HepG2 (cell line): ENCODE data around the gene CEP76. TPM values are rescaled to one million over a fixed set of nuclear protein-coding genes. Genes with fewer than 3 reads are reported as not detected.

Source experiments
- ATAC-seq: fragments of 200-7000 bp; cut with Tn5 transposase; 3 replicates; pipeline ENCODE4 v1.9.1; 2020; ENCODE audit warnings: mild to moderate bottlenecking, moderate library complexity
- BruUV-seq: library from RNA; stranded (reverse); fragments of 400-500 nt; replicated peaks from 2 replicates; lab custom pipeline; 2021; lab: Mats Ljungman, UMichigan
- CTCF ChIA-PET: fragments of 300-600 bp; formaldehyde crosslinking; extraction: SDS; loops from one replicate; lab custom pipeline; 2021; ENCODE audit warnings: low total read pairs, inconsistent platforms, low intra/inter-chr PET ratio; lab: Yijun Ruan, JAX
- POLR2A ChIA-PET: fragments of 350-600 bp; sonication (Branson Sonifier 250); formaldehyde crosslinking; loops from one replicate; lab custom pipeline; 2020; ENCODE audit warnings: antibody characterized with exemption, inconsistent platforms; lab: Yijun Ruan, JAX
- DNase-seq: peaks from one replicate; pipeline ENCODE4 v3.0.0-alpha.2; 2015; ENCODE audit warnings: low spot score
- FAIRE-seq: peaks from 3 replicates; lab custom pipeline; 2011; peaks lifted over from hg19 to GRCh38; lab: Jason Lieb, UNC
- H2AFZ ChIP-seq: one replicate; pipeline ENCODE4 v1.6.1; 2011; ENCODE audit warnings: low read length, inconsistent platforms
- H3K27ac ChIP-seq: fragments of 300-600 bp; 3 replicates; pipeline ENCODE4 v1.8.0; 2011; ENCODE audit warnings: mixed run types, mild to moderate bottlenecking, mixed read lengths, low read length, inconsistent platforms; ENCODE audit not compliant: insufficient read depth; ENCODE audit errors: extremely low read length
- H3K27me3 ChIP-seq, 2 experiments: fragments of 200-600 bp in 1 of 2; 2 replicates in 1 of 2; 3 replicates in 1 of 2; pipeline versions ENCODE4 v1.6.0 to v1.8.0; 2011; ENCODE audit warnings: low read length in 2 of 2, mild to moderate bottlenecking in 2 of 2, moderate library complexity in 2 of 2, inconsistent platforms in 1 of 2; ENCODE audit not compliant: insufficient read depth in 2 of 2, control insufficient read depth in 1 of 2
- H3K36me3 ChIP-seq, 2 experiments: fragments of 200-600 bp in 1 of 2; replicated peaks in 1 of 2; 2 replicates in 1 of 2; 3 replicates in 1 of 2; pipeline versions ENCODE4 v1.5.1 to v1.8.0; 2011; ENCODE audit warnings: low read length in 2 of 2, inconsistent platforms in 1 of 2; ENCODE audit not compliant: insufficient read depth in 2 of 2, control insufficient read depth in 1 of 2
- H3K4me1 ChIP-seq: 2 replicates; pipeline ENCODE4 v1.5.1; 2012; ENCODE audit warnings: low read length, inconsistent platforms; ENCODE audit not compliant: insufficient read depth
- H3K4me2 ChIP-seq: 2 replicates; pipeline ENCODE4 v1.6.0; 2011; ENCODE audit warnings: low read depth, low read length, inconsistent platforms
- H3K4me3 ChIP-seq, 3 experiments: fragments of 200-600 bp in 1 of 3; sonication (generic), shearing (Covaris generic) in 1 of 3; replicated peaks in 1 of 3; 2 replicates each; pipeline ENCODE4 v1.5.1; 2011 to 2016; ENCODE audit warnings: low read length in 3 of 3, inconsistent platforms in 2 of 3, low read depth in 2 of 3, mild to moderate bottlenecking in 2 of 3, control low read depth in 1 of 3, mixed read lengths in 1 of 3; ENCODE audit not compliant: insufficient read depth in 1 of 3
- H3K79me2 ChIP-seq: one replicate; pipeline ENCODE4 v1.6.1; 2011; ENCODE audit warnings: low read length, inconsistent platforms; ENCODE audit not compliant: insufficient read depth
- H3K9ac ChIP-seq: 2 replicates; pipeline ENCODE4 v1.6.0; 2011; ENCODE audit warnings: mild to moderate bottlenecking, low read depth, low read length, inconsistent platforms; ENCODE audit not compliant: insufficient read depth
- H3K9me3 ChIP-seq: 2 replicates; pipeline ENCODE4 v1.5.1; 2012; ENCODE audit warnings: mild to moderate bottlenecking, low read length
- H4K20me1 ChIP-seq: 2 replicates; pipeline ENCODE4 v1.6.0; 2011; ENCODE audit warnings: inconsistent platforms, mild to moderate bottlenecking, low read length, moderate library complexity; ENCODE audit not compliant: insufficient read depth
- ARID2 ChIP-seq: sonication (generic); formaldehyde crosslinking; IDR thresholded peaks from 2 replicates; pipeline ENCODE4 v1.8.1; 2022; ENCODE audit warnings: mild to moderate bottlenecking, missing genetic modification reagents, borderline replicate concordance
- ETV5 ChIP-seq: IDR thresholded peaks from 2 replicates; pipeline ENCODE4 v1.6.1; 2018; ENCODE audit warnings: missing biosample characterization, missing genetic modification reagents, inconsistent platforms, borderline replicate concordance
- MAX ChIP-seq: IDR thresholded peaks from 2 replicates; pipeline ENCODE4 v1.6.1; 2012; ENCODE audit warnings: inconsistent platforms
- PBX3 ChIP-seq: sonication (generic); formaldehyde crosslinking; IDR thresholded peaks from 2 replicates; pipeline ENCODE4 v1.8.1; 2023; ENCODE audit warnings: missing genetic modification reagents, inconsistent platforms, borderline replicate concordance
- PRDM15 ChIP-seq: sonication (generic); formaldehyde crosslinking; IDR thresholded peaks from 2 replicates; pipeline ENCODE4 v1.4.0; 2020; ENCODE audit warnings: missing genetic modification reagents
- RARA ChIP-seq: IDR thresholded peaks from 2 replicates; pipeline ENCODE4 v1.6.1; 2016; ENCODE audit warnings: missing genetic modification reagents, missing compliant biosample characterization
- REPIN1 ChIP-seq: sonication (generic); formaldehyde crosslinking; IDR thresholded peaks from 2 replicates; pipeline ENCODE4 v1.8.0; 2022; ENCODE audit warnings: missing genetic modification reagents, low read depth, mild to moderate bottlenecking, borderline replicate concordance
- TOE1 ChIP-seq: sonication (generic); formaldehyde crosslinking; IDR thresholded peaks from 2 replicates; pipeline ENCODE4 v1.4.0; 2020; ENCODE audit warnings: mild to moderate bottlenecking, missing genetic modification reagents
- ZIK1 ChIP-seq: sonication (generic); formaldehyde crosslinking; IDR thresholded peaks from 2 replicates; pipeline ENCODE4 v1.5.0; 2020; ENCODE audit warnings: mild to moderate bottlenecking, low read depth, missing genetic modification reagents, borderline replicate concordance
- ZNF264 ChIP-seq: sonication (generic); formaldehyde crosslinking; IDR thresholded peaks from 2 replicates; pipeline ENCODE4 v1.4.0; 2020; ENCODE audit warnings: missing genetic modification reagents
- ZNF33B ChIP-seq: sonication (generic); formaldehyde crosslinking; IDR thresholded peaks from 2 replicates; pipeline ENCODE4 v1.5.1; 2020; ENCODE audit warnings: mild to moderate bottlenecking, missing genetic modification reagents
- ZNF780A ChIP-seq: sonication (generic); formaldehyde crosslinking; IDR thresholded peaks from 2 replicates; pipeline ENCODE4 v1.8.0; 2022; ENCODE audit warnings: mild to moderate bottlenecking, missing genetic modification reagents, moderate library complexity
- WGBS: methylation state at CpG from one replicate; pipeline ENCODE4 v1.1.6; 2017; ENCODE audit warnings: low lambda C conversion rate; 5-methylcytosine and 5-hydroxymethylcytosine counted together
- in situ Hi-C: cut with HindIII; loops from 2 replicates; pipeline ENCODE4 v1.10.0; 2017; ENCODE audit warnings: low pct_unique_long_range_greater_than_20kb; ENCODE audit not compliant: extremely low pct_ligation_motif_present
- intact Hi-C: fragments of 100-400 bp; cut with micrococcal nuclease; formaldehyde crosslinking; loops from one replicate; pipeline ENCODE4 v1.10.0; 2022; ENCODE audit not compliant: unreplicated experiment
- polyA plus RNA-seq, 8 experiments: library from polyadenylated mRNA; depleted of rRNA in 3 of 8; stranded (reverse) in 7 of 8; unstranded in 1 of 8; fragments of >200 nt; fragmentation: Illumina TruSeq in 4 of 8; extraction: Trizol in 4 of 8; gene quantifications; 2 replicates each; pipeline versions ENCODE4 v1.2.1 to v1.2.3, GENCODE V29; 2011 to 2016; ENCODE audit warnings: low read depth in 4 of 8, missing spikeins in 1 of 8, mixed read lengths in 1 of 8; ENCODE audit not compliant: insufficient read depth in 1 of 8
- total RNA-seq, 5 experiments: library from RNA; depleted of rRNA; stranded (reverse); fragments of >200 nt; fragmentation: Illumina TruSeq; extraction: Trizol; gene quantifications; 2 replicates each; pipeline ENCODE4 v1.2.3, GENCODE V29; 2016; ENCODE audit warnings: low read depth in 1 of 5

CEP76 gene
- total and polyA plus RNA-seq, 2 of the 13 experiments (the other 11 are each of a cell fraction or from before 2014, with no cell fraction given) = 13.9 to 15.1 TPM

- no peaks in the 10 kb centered on the region for H3K4me1 ChIP-seq
- H4K20me1 ChIP-seq = no peaks in the 10 kb centered on the region
- in situ Hi-C loops (no loop called here), intact Hi-C loops (no loop called here)
- H3K4me3 ChIP-seq = no peak overlapping the region
- no peak overlapping the region for H3K27ac ChIP-seq
- no peak overlapping the region for H3K9ac ChIP-seq
- H3K4me2 ChIP-seq = no peak overlapping the region
- H3K27me3 ChIP-seq = no peaks in the 10 kb centered on the region
- ATAC-seq = no peak
- H2AFZ ChIP-seq = no peak overlapping the region
- no peak for TF ChIP-seq REPIN1 (CRISPR knock-in tag)
- TF ChIP-seq ARID2 = no peak
- no peak for TF ChIP-seq RARA (CRISPR knock-in tag)
- TF ChIP-seq ZNF780A (CRISPR knock-in tag) = no peak
- no peak for TF ChIP-seq ZNF264 (CRISPR knock-in tag)
- TF ChIP-seq, all 625 proteins: peak for 0
- no TSS peak for BruUV-seq
- H3K9me3 ChIP-seq = no peaks in the 10 kb centered on the region
- WGBS = over 99% methylated on average over 7 of the region's 7 CpGs
- H3K79me2 ChIP-seq = no peaks in the 10 kb centered on the region
- no peak for FAIRE-seq
- CTCF ChIA-PET = interaction anchor here (1.1 kb wide), 1 partner anchor 90 kb away, joined by 3 read pairs; no protein-coding TSS in a partner anchor
- no peaks in the 10 kb centered on the region for H3K36me3 ChIP-seq
- POLR2A ChIA-PET = no interaction called here
- DNase-seq = no peak
Observed at GRCh38 chr18:12630136-12630535, 72.4 kb downstream of the CEP76 start.

GRCh38 chr18:12628706-12629702 is 73.5 kb downstream of the CEP76 start:
- H3K9ac ChIP-seq = no peak overlapping the region
- no peaks in the 10 kb centered on the region for H3K79me2 ChIP-seq
- ATAC-seq (no peak), FAIRE-seq (no peak), DNase-seq (no peak)
- in situ Hi-C loops = no loop called here
- WGBS = 97% methylated on average over 4 of the region's 4 CpGs
- ChIA-PET CTCF (interaction anchor here (1.1 kb wide), 1 partner anchor 89 kb away, joined by 3 read pairs; no protein-coding TSS in a partner anchor), POLR2A (no interaction called here)
- H3K4me1 ChIP-seq = no peaks in the 10 kb centered on the region
- H3K27ac ChIP-seq = no peak overlapping the region
- no peak overlapping the region for H3K4me2 ChIP-seq
- H3K9me3 ChIP-seq = no peaks in the 10 kb centered on the region
- no peak overlapping the region for H3K4me3 ChIP-seq
- no peaks in the 10 kb centered on the region for H3K36me3 ChIP-seq
- no peak overlapping the region for H2AFZ ChIP-seq
- no peaks in the 10 kb centered on the region for H4K20me1 ChIP-seq
- intact Hi-C loops = no loop called here
- H3K27me3 ChIP-seq = no peaks in the 10 kb centered on the region
- no TSS peak for BruUV-seq
- TF ChIP-seq ETV5 (CRISPR knock-in tag) = no peak
- TF ChIP-seq PBX3 (CRISPR knock-in tag) = no peak
- TF ChIP-seq MAX = no peak
- no peak for TF ChIP-seq ZIK1 (CRISPR knock-in tag)
- no peak for TF ChIP-seq ZNF33B (CRISPR knock-in tag)
- TF ChIP-seq TOE1 (CRISPR knock-in tag) = no peak
- TF ChIP-seq PRDM15 (CRISPR knock-in tag) = no peak
